ENCODE data around the gene PWP2.

The PWP2 gene

GRCh38 chr21:44070391-44070790, 36.8 kb upstream of the PWP2 start:
- no peaks in the 10 kb centered on the region for H3K4me1 ChIP-seq
- no peak for DNase-seq
- no peaks in the 10 kb centered on the region for H3K9me3 ChIP-seq
- TF ChIP-seq CTCF (IDR thresholded peaks at IDR 0.05): no peak
- intact Hi-C loops (cut with DNase I; ENCODE audit: low total_unique reads): no loop called here
- no peak overlapping the region for H3K4me3 ChIP-seq
- H3K36me3 ChIP-seq: peaks cover 18 to 80% (median 40%) of the 10 kb centered on the region in 3 donors
- H3K27me3 ChIP-seq: no peaks in the 10 kb centered on the region
- no peak overlapping the region for H3K27ac ChIP-seq

GRCh38 chr21:44071359-44072104, 35.7 kb upstream of the PWP2 start:
- H3K36me3 ChIP-seq: peaks cover 27 to 82% (median 44%) of the 10 kb centered on the region in 3 donors
- intact Hi-C loops (cut with DNase I; ENCODE audit: low total_unique reads): no loop called here
- TF ChIP-seq CTCF (IDR thresholded peaks at IDR 0.05): no peak

GRCh38 chr21:44072111-44072510, 35.1 kb upstream of the PWP2 start:
- no peaks in the 10 kb centered on the region for H3K27me3 ChIP-seq
- no peaks in the 10 kb centered on the region for H3K4me1 ChIP-seq
- H3K9me3 ChIP-seq: no peaks in the 10 kb centered on the region
- H3K36me3 ChIP-seq: peaks cover 32 to 82% (median 45%) of the 10 kb centered on the region in 3 donors
- TF ChIP-seq CTCF (IDR thresholded peaks at IDR 0.05): no peak
- DNase-seq: no peak
- H3K4me3 ChIP-seq: no peak overlapping the region
- no peak overlapping the region for H3K27ac ChIP-seq
- intact Hi-C loops (cut with DNase I; ENCODE audit: low total_unique reads): no loop called here

More at GRCh38 chr21:44071359-44072104, 35.7 kb upstream of the PWP2 start:
- no peaks in the 10 kb centered on the region for H3K9me3 ChIP-seq
- no peaks in the 10 kb centered on the region for H3K4me1 ChIP-seq
- no peaks in the 10 kb centered on the region for H3K27me3 ChIP-seq
- no peak for DNase-seq
- H3K27ac ChIP-seq: no peak overlapping the region
- H3K4me3 ChIP-seq: no peak overlapping the region

GRCh38 chr21:44074315-44074958, 32.8 kb upstream of the PWP2 start:
- DNase-seq: no peak
- TF ChIP-seq CTCF (IDR thresholded peaks at IDR 0.05): no peak
- Histone ChIP-seq H3K9me3 (no peaks in the 10 kb centered on the region), H3K27me3 (no peaks in the 10 kb centered on the region), H3K36me3 (peaks cover 49 to 90% (median 52%) of the 10 kb centered on the region in 3 donors), H3K27ac (no peak overlapping the region), H3K4me1 (no peaks in the 10 kb centered on the region), H3K4me3 (no peak overlapping the region)
- intact Hi-C loops (cut with DNase I; ENCODE audit: low total_unique reads): no loop called here

GRCh38 chr21:44076316-44076715, 30.9 kb upstream of the PWP2 start:
- intact Hi-C loops (cut with DNase I; ENCODE audit: low total_unique reads): no loop called here
- Histone ChIP-seq H3K27me3 (no peaks in the 10 kb centered on the region), H3K27ac (no peak overlapping the region), H3K9me3 (no peaks in the 10 kb centered on the region), H3K36me3 (peaks cover 61 to 92% (median 71%) of the 10 kb centered on the region in 3 donors), H3K4me1 (no peaks in the 10 kb centered on the region), H3K4me3 (no peak overlapping the region)
- no peak for TF ChIP-seq CTCF (IDR thresholded peaks at IDR 0.05)
- DNase-seq: no peak

Measured in tibial artery (tissue), 4 donors.